GM19023 (cell line): ENCODE results near the gene FOXRED2.
"Not testable (repeated sequence)": the region's sequence is repeated elsewhere in the genome, so short reads cannot be mapped to it uniquely, and the experiment has no call there.

Source experiments
- ATAC-seq: cut with Tn5 transposase; IDR thresholded peaks from one replicate; pipeline ENCODE4 v1.9.1; 2021; ENCODE audit warnings: mild to moderate bottlenecking, moderate library complexity; ENCODE audit not compliant: unreplicated experiment

Gene FOXRED2

DNA sequence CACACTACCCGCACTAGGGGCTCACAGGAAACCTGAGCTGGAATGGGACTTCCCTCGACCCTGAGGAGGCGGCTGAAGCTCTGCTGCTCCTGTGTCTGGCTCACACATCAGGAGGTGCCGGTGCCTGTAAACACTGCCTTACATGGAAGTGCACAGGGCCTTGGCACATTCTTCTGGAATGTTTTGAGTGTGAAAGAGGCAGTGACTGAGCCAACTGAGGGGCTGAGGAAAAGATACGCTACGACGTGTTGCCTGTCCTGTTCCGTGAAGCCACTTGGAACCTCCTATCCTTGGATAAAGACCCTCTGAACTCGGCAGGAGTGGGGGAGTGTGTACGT, 35.9 kb downstream of the FOXRED2 start:
- no peak for ATAC-seq

GRCh38 chr22:36470162-36470993, 36.5 kb downstream of the FOXRED2 start:
- ATAC-seq, result no peak

GRCh38 chr22:36469094-36469710, 37.6 kb downstream of the FOXRED2 start:
- no peak for ATAC-seq

DNA sequence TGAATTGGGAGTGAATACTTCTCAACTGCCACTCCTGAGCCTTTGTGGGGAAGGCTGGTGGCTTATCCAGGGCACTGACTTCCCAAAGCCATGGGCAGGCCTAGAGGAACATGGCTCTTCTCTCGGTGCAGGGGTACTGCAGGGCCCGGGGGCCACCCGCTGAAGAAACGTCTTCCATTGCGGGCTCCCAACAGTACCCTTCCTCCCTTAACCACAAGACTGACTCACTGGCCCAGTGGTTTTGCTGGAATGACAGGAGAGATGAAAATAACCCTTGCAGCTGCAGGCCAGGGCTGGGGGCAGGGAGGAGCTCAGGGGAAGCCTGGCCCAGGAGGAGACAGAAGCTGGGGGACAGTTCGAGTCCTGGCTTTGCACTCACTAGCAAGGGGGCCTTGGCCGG, 38.9 kb downstream of the FOXRED2 start:
- ATAC-seq, result no peak

GRCh38 chr22:36467042-36467810, 39.6 kb downstream of the FOXRED2 start:
- ATAC-seq, result no peak

DNA sequence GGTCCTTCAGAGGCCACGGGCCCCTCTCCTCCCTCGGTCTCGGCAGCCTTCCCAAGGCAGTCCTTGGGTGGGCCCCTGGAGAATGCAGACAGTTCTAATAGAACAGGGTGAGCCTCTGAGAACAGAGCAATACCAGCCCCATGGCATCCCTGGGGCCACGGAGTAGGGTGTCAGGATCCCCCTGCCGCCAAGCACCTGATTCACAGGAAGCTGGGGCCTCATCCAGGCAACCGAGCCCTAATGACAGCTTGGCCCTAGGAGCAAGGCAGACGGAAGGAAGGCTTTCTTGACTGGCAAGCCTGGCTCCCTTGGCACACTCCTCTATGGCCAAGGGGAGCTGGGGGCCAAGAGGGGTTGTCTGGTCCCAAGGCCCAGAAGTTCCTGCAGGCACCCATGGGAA, 40.6 kb downstream of the FOXRED2 start:
- no peak for ATAC-seq

GRCh38 chr22:36465232-36466021, 41.4 kb downstream of the FOXRED2 start:
- no peak for ATAC-seq

GRCh38 chr22:36464715-36465231, 42.1 kb downstream of the FOXRED2 start:
- ATAC-seq, result no peak

GRCh38 chr22:36463783-36464184, 43.1 kb downstream of the FOXRED2 start:
- no peak for ATAC-seq

- ATAC-seq, result no peak
Measured at GRCh38 chr22:36461665-36462649, 44.9 kb downstream of the FOXRED2 start.

DNA sequence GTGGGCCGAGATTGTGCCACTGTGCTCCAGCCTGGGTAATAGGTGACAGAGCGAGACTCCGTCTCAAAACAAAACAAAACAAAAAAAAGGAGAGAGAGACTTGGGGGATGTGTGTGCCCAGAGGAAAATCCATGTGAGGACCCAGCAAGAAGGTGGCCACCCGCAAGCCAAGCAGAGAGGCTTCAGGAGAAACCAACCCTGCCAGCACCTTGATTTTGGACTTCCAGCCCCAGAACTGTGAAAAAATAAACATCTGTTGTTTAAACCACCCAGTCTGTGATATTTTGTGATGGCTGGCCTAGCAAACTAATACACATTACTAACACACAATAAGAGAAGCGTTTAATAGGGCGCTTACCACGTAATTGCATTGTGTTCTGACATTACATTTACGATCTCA, 46.6 kb downstream of the FOXRED2 start:
- no peak for ATAC-seq

GRCh38 chr22:36457688-36458450, 49.0 kb downstream of the FOXRED2 start:
- no peak for ATAC-seq

- no peak for ATAC-seq
Measured at GRCh38 chr22:36456464-36456845, 50.4 kb downstream of the FOXRED2 start.

DNA sequence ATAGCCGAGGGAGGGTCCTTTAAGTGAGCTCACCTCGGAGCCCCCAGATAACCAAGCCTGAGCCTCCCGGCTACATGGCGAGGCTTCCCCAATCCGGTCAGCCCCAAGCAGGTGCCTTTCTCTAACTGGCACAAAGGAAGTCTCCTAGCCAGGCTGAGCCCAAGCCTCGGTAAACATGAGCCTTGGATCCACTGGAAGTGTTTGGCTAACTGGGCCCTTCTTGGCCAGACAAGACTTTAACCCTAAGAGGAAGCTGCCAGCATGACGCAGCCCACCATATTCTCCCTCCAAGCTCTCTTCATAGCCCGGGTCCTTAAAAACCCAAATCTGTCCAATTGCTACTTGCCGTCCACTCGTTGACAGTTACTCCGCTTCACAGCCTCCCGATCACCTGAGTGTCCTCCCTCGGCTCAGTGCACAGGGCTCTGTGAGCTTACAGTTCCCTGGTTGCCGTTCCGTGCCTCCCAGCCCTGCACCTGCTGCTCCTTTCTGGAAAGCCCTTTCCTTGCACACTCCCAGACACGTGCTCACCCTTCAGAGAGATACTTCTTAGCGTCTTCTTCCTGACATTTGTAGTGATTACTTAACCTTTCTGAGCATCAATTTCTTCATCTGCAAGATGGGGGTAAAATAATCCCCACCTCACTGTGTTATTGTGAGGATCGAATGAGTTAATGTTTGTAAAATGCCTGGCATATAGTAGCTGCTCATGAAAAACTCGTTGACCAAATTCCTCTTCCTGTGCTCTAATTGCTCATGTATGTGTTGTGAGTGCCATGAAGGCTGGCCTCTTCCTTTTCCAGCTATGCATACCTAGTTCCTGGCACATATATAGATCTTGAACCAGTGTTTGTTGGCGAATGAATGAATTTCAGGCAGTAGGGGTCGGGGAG, 51.0 kb downstream of the FOXRED2 start:
- no peak for ATAC-seq

- ATAC-seq, result no peak
Measured at GRCh38 chr22:36454916-36455570, 51.8 kb downstream of the FOXRED2 start.

GRCh38 chr22:36453855-36454378, 52.9 kb downstream of the FOXRED2 start:
- ATAC-seq, result no peak

GRCh38 chr22:36452978-36453607, 53.7 kb downstream of the FOXRED2 start:
- ATAC-seq, result not testable (repeated sequence)
